Right hindlimb (tissue), 1 donor: ENCODE measurements around the gene MAPK1.
"Not testable (repeated sequence)": the region's sequence is repeated elsewhere in the genome, so short reads cannot be mapped to it uniquely, and the experiment has no call there.

Source experiments
- DNase-seq: peaks from one replicate; pipeline ENCODE4 v3.0.0-alpha.2; 2018

MAPK1 gene

GRCh38 chr22:21719024-21719423 is 148.4 kb downstream of the MAPK1 start:
- DNase-seq, result no peak

- no peak for DNase-seq
Observed at GRCh38 chr22:21718499-21718898, 148.9 kb downstream of the MAPK1 start.

- not testable (repeated sequence) for DNase-seq
Observed at GRCh38 chr22:21716395-21717122, 150.9 kb downstream of the MAPK1 start.

DNA sequence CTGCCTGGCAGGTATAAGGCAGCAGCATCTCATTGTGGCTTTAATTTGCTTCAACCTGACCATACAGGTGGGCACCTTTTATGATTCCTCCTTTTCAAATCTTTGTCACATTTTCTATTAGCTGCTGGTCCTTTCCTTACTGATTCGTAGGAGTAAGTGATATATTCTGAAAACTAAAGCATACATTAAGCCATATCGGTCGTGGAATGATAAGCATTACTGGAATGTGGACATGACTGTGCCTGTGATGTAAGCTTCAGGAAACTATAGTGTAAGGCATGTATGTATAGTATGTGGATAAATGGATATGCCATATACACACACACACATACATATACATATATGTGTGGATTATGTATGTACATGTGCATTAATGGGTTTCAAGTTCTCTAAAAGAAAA is 152.7 kb downstream of the MAPK1 start:
- no peak for DNase-seq

DNA sequence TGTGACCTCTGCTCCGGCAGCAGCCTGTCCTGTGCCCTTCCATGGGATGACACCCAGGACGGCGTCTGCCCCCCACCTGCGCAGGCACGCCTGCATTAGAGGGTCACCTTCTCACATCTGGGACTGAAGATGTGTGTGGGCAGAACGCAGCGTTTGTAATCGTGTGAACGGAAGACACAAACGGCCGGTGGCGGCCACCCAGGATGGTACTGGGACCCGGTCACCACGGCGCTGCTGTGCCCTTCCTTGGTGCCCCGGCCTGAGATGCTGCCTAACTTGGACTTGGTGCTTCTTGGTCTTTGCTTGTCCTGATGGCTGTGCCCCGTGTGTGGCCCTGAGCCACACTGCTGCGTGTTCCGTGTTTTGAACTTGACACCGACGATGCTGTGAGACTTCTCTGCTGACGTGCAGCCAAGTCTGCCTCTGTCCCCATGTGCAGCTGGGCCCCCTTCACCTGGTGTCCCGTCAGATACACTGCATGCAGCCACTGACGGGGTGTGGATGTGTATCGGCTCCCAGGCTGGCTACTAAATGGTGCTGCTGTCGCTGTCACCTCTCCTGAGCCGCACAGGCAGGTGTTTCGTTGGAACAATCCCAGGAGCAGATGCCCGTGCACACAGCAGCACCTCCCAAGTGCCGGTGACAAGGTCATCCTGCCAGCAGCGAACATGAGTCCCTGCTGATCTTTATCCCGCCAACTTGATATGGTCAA is 153.2 kb downstream of the MAPK1 start:
- DNase-seq, result peak; percentile 42

DNA sequence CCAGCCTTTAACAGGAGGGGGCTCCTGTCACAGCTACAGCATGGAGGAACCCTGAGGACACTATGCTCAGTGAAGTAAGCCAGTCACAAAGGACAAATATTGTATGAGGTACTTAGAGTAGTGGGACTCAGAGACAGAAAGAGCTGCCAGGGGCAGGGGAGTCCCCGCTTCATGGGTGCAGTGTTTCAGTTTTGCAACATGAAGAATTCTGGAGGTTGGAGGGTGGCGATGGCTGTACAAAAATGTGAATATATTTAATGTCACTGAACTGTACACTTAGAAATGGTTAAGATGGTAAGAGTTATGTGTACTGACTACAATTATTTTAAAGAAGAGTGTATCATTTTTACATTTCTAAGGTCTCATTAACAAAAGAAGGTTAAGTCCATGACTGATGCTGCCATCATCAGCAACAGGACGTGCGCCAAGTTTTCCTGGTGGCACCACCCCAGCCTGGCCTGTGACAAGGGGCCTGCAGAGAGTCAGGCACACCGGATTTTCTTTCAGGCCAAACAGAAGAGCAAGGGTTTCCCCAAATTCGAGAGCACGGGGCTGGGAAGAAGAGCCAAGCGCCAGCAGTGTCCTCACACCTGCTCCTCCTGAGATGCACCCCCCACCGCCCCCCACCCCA is 153.9 kb downstream of the MAPK1 start:
- no peak for DNase-seq

- peak; percentile 82 for DNase-seq
Observed at GRCh38 chr22:21712751-21713427, 154.6 kb downstream of the MAPK1 start.

DNA sequence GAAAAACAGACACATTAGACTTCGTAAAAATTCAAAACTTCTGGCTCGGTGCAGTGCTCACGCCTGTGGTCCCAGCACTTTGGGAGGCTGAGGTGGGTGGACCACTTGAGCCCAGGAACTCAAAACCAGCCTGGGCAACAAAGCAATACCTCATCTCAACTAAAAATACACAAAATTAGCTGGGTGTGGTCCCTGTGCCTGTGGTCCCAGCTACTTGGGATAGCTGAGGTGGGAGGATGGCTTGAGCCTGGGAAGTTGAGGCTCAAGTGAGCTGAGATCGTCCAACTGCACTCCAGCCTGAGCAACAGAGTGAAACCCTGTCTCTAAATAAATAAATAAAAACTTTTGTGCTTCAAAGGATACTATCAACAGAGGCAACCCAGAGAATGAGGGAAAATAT is 155.6 kb downstream of the MAPK1 start:
- DNase-seq, result no peak

DNA sequence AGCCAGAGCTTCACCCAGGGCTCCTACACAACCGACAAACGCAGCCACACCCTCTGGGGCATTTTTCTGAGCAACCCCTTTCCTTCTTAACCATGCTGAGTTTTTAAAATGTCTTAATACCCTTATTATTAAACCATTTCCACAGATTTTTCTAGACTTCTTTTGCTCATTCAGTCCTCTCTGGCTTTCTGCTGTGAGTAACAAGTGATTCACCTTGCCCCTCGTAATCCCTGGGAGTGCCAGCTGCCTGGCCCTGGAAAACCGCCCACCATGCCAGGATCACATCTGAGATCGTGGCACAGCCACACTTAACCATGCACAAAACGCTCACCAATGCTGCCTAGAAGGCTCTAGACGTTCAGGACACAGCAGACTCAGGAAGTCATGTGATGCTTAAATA is 157.3 kb downstream of the MAPK1 start:
- DNase-seq, result no peak

DNA sequence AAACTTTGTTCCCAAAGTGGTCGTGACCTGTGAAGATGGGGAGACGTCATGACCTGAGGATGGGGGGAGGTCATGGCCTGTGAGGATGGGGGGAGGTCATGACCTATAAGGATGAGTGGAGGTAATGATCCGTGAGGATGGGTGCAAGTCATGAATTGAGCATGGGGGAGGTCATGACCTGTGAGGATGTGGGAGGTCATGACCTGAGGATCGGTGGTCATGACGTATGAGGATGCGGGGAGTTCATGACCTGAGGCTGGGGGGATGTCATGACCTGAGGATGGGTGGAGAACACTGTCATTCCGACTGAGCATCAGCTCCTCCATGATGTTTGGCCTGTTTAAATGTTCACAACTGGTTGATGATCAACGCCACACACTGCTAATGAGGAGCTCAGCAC is 157.8 kb downstream of the MAPK1 start:
- DNase-seq, result no peak

DNA sequence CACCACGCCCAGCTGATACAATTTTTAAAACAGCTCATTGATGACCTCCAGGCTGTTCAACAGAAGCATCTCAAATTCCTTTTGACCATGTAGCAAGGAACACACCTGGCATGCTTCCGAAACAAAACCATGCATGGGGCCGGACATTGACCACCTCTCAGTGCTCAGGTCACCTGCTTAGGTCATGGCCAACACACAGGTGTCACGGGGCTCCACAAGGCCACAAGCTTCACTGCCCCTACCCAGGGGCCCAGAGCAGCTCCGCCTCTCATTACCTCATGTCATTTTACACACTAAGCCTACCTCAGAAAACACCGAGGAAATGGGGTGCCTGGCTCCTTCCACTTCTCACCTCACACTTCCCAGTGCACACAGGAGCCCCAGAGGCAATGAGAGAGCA is 158.5 kb downstream of the MAPK1 start:
- DNase-seq, result no peak

GRCh38 chr22:21707677-21708076 is 159.8 kb downstream of the MAPK1 start:
- DNase-seq, result no peak
